Osteoblast (primary cell): ENCODE measurements around the gene NHLH2. TPM values are rescaled to one million over a fixed set of nuclear protein-coding genes. Genes with fewer than 3 reads are reported as not detected.

ENCODE experiments used
- DNase-seq: peaks from one replicate; pipeline ENCODE4 v3.0.0; 2011; ENCODE audit warnings: low spot score, mixed read lengths; ENCODE audit not compliant: insufficient read length; ENCODE audit errors: missing footprints
- H2AFZ ChIP-seq: 2 replicates; pipeline ENCODE4 v1.6.0; 2011; ENCODE audit warnings: mild to moderate bottlenecking, low read length
- H3K27ac ChIP-seq: 2 replicates; pipeline ENCODE4 v1.5.1; 2011; ENCODE audit warnings: mild to moderate bottlenecking, low read depth, low read length, moderate library complexity
- H3K27me3 ChIP-seq: 2 replicates; pipeline ENCODE4 v1.6.0; 2012; ENCODE audit warnings: mild to moderate bottlenecking, control low read depth, inconsistent platforms, low read length, moderate library complexity; ENCODE audit not compliant: insufficient read depth
- H3K36me3 ChIP-seq: 2 replicates; pipeline ENCODE4 v1.5.1; 2011; ENCODE audit warnings: mild to moderate bottlenecking, low read length, control low read depth, moderate library complexity; ENCODE audit not compliant: insufficient read depth
- H3K4me1 ChIP-seq: 2 replicates; pipeline ENCODE4 v1.5.1; 2011; ENCODE audit warnings: mild to moderate bottlenecking, low read length, control low read depth, moderate library complexity; ENCODE audit not compliant: insufficient read depth
- H3K4me2 ChIP-seq: 2 replicates; pipeline ENCODE4 v1.6.0; 2011; ENCODE audit warnings: mild to moderate bottlenecking, low read length; ENCODE audit not compliant: insufficient read depth
- H3K4me3 ChIP-seq: fragments of 200-600 bp; sonication (generic); 3 replicates; pipeline ENCODE4 v1.5.1; 2012; ENCODE audit warnings: mild to moderate bottlenecking, low read length, inconsistent platforms; ENCODE audit not compliant: insufficient read depth
- H3K79me2 ChIP-seq: 2 replicates; pipeline ENCODE4 v1.6.0; 2012; ENCODE audit warnings: mild to moderate bottlenecking, low read length, control low read depth, inconsistent platforms; ENCODE audit not compliant: insufficient read depth
- H3K9me3 ChIP-seq: 2 replicates; pipeline ENCODE4 v1.5.1; 2011; ENCODE audit warnings: low read depth, low read length, control low read depth
- H4K20me1 ChIP-seq: 2 replicates; pipeline ENCODE4 v1.6.0; 2012; ENCODE audit warnings: mild to moderate bottlenecking, low read length, control low read depth; ENCODE audit not compliant: insufficient read depth
- CTCF ChIP-seq: IDR thresholded peaks from 2 replicates; pipeline ENCODE4 v1.5.1; 2011; ENCODE audit warnings: mild to moderate bottlenecking, low read depth, low read length, moderate library complexity; ENCODE audit errors: extremely low read depth
- total RNA-seq: library from RNA; depleted of rRNA; stranded (reverse); fragments of >200 nt; gene quantifications from 2 replicates; pipeline ENCODE4 v1.2.3, GENCODE V29; 2012

The NHLH2 gene
- total RNA-seq, 1 donor, result not detected

DNA sequence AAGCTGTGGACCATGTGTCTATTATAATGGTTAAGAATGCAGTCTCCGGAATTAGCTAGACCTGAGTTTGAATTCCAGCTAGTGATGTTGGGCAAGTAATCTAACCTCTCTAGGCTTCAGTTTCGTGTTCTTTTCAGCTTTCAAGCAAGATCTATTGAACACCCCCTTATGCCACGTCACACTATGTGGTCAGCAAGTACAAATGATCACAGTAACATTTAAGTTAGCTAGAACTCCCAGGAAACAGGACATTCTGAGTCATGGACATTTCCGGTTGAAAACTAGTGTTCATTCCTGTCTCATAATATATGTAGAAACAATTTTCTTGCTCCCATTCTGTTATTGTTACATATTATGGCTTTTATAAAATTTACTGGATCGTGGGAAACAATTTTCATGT lies 34.0 kb upstream of the NHLH2 start:
- no peaks in the 10 kb centered on the region for H3K9me3 ChIP-seq
- DNase-seq, result peak; percentile 27
- H3K27ac ChIP-seq, result no peak overlapping the region
- no peaks in the 10 kb centered on the region for H3K4me1 ChIP-seq
- H2AFZ ChIP-seq, result peak overlapping the region; percentile 25
- peak overlapping the region; percentile 15 for H3K4me2 ChIP-seq
- TF ChIP-seq CTCF, result no peak
- H4K20me1 ChIP-seq, result no peaks in the 10 kb centered on the region
- H3K4me3 ChIP-seq, result no peak overlapping the region
- no peaks in the 10 kb centered on the region for H3K36me3 ChIP-seq
- peaks cover 4% of the 10 kb centered on the region for H3K27me3 ChIP-seq
- H3K79me2 ChIP-seq, result no peaks in the 10 kb centered on the region

GRCh38 chr1:115874497-115874896 lies 33.6 kb upstream of the NHLH2 start:
- no peak for DNase-seq
- Histone ChIP-seq H3K9me3 (no peaks in the 10 kb centered on the region), H3K79me2 (no peaks in the 10 kb centered on the region), H3K4me3 (no peak overlapping the region), H3K36me3 (no peaks in the 10 kb centered on the region), H3K27me3 (peaks cover 4% of the 10 kb centered on the region), H3K4me2 (peak overlapping the region; percentile 15), H2AFZ (peak overlapping the region; percentile 25), H3K4me1 (no peaks in the 10 kb centered on the region), H3K27ac (no peak overlapping the region), H4K20me1 (no peaks in the 10 kb centered on the region)
- TF ChIP-seq CTCF, result no peak

- no peak for TF ChIP-seq CTCF
- no peak for DNase-seq
These were observed 32.3 kb upstream of the NHLH2 start for GRCh38 chr1:115873184-115873583.

DNA sequence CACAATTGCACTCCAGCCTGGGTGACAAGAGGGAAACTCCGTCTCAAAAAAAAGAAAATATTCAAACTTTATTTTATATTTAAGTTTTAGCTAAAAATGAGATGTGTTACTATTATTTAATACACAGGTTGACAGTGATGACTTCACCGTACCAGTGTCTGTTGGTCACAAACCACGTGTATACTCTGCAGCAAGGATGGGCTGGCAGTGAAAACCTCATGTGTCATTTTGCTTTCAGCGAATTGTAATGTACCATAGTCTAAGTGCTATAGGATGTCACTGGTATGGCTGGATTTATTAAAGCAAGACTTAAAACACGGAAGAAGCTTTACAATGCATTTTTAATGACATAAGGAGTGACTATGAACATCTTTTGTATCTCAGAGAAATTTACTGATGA lies 28.1 kb upstream of the NHLH2 start:
- no peak overlapping the region for H3K4me3 ChIP-seq
- no peak overlapping the region for H2AFZ ChIP-seq
- no peaks in the 10 kb centered on the region for H3K79me2 ChIP-seq
- H3K9me3 ChIP-seq, result no peaks in the 10 kb centered on the region
- H3K27ac ChIP-seq, result no peak overlapping the region
- H3K36me3 ChIP-seq, result no peaks in the 10 kb centered on the region
- H3K27me3 ChIP-seq, result peaks cover 4% of the 10 kb centered on the region
- H3K4me2 ChIP-seq, result no peak overlapping the region
- H3K4me1 ChIP-seq, result no peaks in the 10 kb centered on the region
- TF ChIP-seq CTCF, result no peak
- H4K20me1 ChIP-seq, result no peaks in the 10 kb centered on the region
- no peak for DNase-seq

More at GRCh38 chr1:115873184-115873583, 32.3 kb upstream of the NHLH2 start:
- Histone ChIP-seq H3K4me3 (no peak overlapping the region), H3K36me3 (no peaks in the 10 kb centered on the region), H3K79me2 (no peaks in the 10 kb centered on the region), H3K27ac (no peak overlapping the region), H3K27me3 (peaks cover 4% of the 10 kb centered on the region), H3K4me2 (no peak overlapping the region), H2AFZ (no peak overlapping the region), H4K20me1 (no peaks in the 10 kb centered on the region), H3K4me1 (no peaks in the 10 kb centered on the region), H3K9me3 (no peaks in the 10 kb centered on the region)
